ENCODE data around the gene CASP8AP2.

GRCh38 chr6:89862698-89863097 is 33.0 kb downstream of the CASP8AP2 start:
- TF ChIP-seq POLR2A (IDR thresholded peaks at IDR 0.05), result no peak
- TF ChIP-seq CTCF (IDR thresholded peaks at IDR 0.05), result no peak

Data from testis (tissue), 2 donors.